ENCODE data around the gene HABP4. TPM values are rescaled to one million over a fixed set of nuclear protein-coding genes. Genes with fewer than 3 reads are reported as not detected.

The HABP4 gene
- total and polyA plus RNA-seq, 2 donors from 2014 or later, result 20.9 to 37.5 TPM

- no peak overlapping the region for H3K4me3 ChIP-seq (ENCODE audit: low read length in 3 of 3)
- DNase-seq (no peak), FAIRE-seq (no peak)
- peaks cover 0 to 6% (median 3%) of the 10 kb centered on the region in 3 donors for H3K36me3 ChIP-seq (ENCODE audit: control insufficient read depth in 2 of 3, insufficient read depth in 3 of 3, low read length in 3 of 3)
- no peak overlapping the region for H3K27ac ChIP-seq (ENCODE audit: low read depth in 2 of 2, low read length in 2 of 2)
- intact Hi-C loops (cut with DNase I), result no loop called here
- no peak for TF ChIP-seq CTCF (IDR thresholded peaks at IDR 0.05; ENCODE audit: borderline replicate concordance, extremely low read depth, insufficient read depth)
- H3K9me3 ChIP-seq (ENCODE audit: control insufficient read depth in 2 of 3, insufficient read depth in 1 of 3, low read length in 3 of 3), result no peaks in the 10 kb centered on the region
- no peak overlapping the region for H3K9ac ChIP-seq (ENCODE audit: low read length in 3 of 3)
- no peaks in the 10 kb centered on the region for H3K27me3 ChIP-seq (ENCODE audit: control insufficient read depth, insufficient read depth, low read length)
- no peaks in the 10 kb centered on the region for H3K4me1 ChIP-seq (ENCODE audit: control insufficient read depth in 2 of 3, insufficient read depth in 2 of 3, low read depth in 1 of 3, low read length in 3 of 3)
Observed at GRCh38 chr9:96519095-96519494, 69.1 kb downstream of the HABP4 start.

DNA sequence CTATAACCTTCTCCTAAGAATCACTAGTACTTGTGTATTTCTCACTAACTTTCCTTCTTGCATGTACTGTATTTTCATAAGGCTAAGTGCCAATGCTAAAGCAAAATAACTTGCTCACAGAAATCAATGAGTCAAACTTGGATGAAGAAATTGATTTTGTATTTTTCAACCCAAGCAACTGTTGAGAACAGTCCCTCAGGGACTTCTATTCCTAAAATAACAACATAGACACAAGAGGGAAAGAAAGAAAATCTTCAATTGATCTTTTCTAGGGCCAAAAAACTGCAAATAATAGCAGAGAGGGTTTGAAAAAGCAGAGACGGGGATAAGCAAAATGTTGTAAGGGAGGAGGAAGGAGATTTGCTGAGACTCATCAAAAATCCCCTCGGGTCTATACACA lies 69.8 kb downstream of the HABP4 start:
- no peaks in the 10 kb centered on the region for H3K27me3 ChIP-seq (ENCODE audit: control insufficient read depth, insufficient read depth, low read length)
- no peaks in the 10 kb centered on the region for H3K4me1 ChIP-seq (ENCODE audit: control insufficient read depth in 2 of 3, insufficient read depth in 2 of 3, low read depth in 1 of 3, low read length in 3 of 3)
- DNase-seq, result no peak
- intact Hi-C loops (cut with DNase I), result no loop called here
- no peak for FAIRE-seq
- TF ChIP-seq CTCF (IDR thresholded peaks at IDR 0.05; ENCODE audit: borderline replicate concordance, extremely low read depth, insufficient read depth), result no peak
- H3K27ac ChIP-seq (ENCODE audit: low read depth in 2 of 2, low read length in 2 of 2), result no peak overlapping the region
- H3K4me3 ChIP-seq (ENCODE audit: low read length in 3 of 3), result no peak overlapping the region
- H3K9me3 ChIP-seq (ENCODE audit: control insufficient read depth in 2 of 3, insufficient read depth in 1 of 3, low read length in 3 of 3), result no peaks in the 10 kb centered on the region
- peaks cover 0 to 6% (median 3%) of the 10 kb centered on the region in 3 donors for H3K36me3 ChIP-seq (ENCODE audit: control insufficient read depth in 2 of 3, insufficient read depth in 3 of 3, low read length in 3 of 3)
- H3K9ac ChIP-seq (ENCODE audit: low read length in 3 of 3), result no peak overlapping the region

DNA sequence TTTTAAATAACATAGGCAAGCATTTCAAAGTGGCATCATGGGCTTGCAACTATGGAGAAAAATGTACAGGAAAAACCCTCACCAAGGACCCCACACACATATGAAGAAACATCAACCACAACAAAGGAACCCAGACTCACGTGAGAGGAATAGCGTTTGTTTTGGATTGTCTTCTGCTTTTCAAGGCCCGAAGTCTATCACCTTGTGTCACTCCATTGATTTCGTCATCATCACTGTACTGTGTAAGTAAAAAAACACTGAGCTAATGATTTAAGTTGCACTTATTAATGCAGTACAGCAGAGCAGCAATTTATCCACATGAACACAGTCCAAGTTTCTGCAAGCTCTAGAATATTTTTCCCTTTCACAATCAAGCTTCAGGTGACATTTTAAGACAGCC lies 72.4 kb downstream of the HABP4 start:
- H3K9ac ChIP-seq (ENCODE audit: low read length in 3 of 3), result no peak overlapping the region
- no peak for DNase-seq
- no peak overlapping the region for H3K27ac ChIP-seq (ENCODE audit: low read depth in 2 of 2, low read length in 2 of 2)
- no peak for TF ChIP-seq CTCF (IDR thresholded peaks at IDR 0.05; ENCODE audit: borderline replicate concordance, extremely low read depth, insufficient read depth)
- no peaks in the 10 kb centered on the region for H3K27me3 ChIP-seq (ENCODE audit: control insufficient read depth, insufficient read depth, low read length)
- H3K36me3 ChIP-seq (ENCODE audit: control insufficient read depth in 2 of 3, insufficient read depth in 3 of 3, low read length in 3 of 3), result peaks cover 0 to 6% (median 3%) of the 10 kb centered on the region in 3 donors
- FAIRE-seq, result no peak
- H3K4me1 ChIP-seq (ENCODE audit: control insufficient read depth in 2 of 3, insufficient read depth in 2 of 3, low read depth in 1 of 3, low read length in 3 of 3), result no peaks in the 10 kb centered on the region
- H3K4me3 ChIP-seq (ENCODE audit: low read length in 3 of 3), result no peak overlapping the region
- H3K9me3 ChIP-seq (ENCODE audit: control insufficient read depth in 2 of 3, insufficient read depth in 1 of 3, low read length in 3 of 3), result no peaks in the 10 kb centered on the region
- intact Hi-C loops (cut with DNase I), result no loop called here

GRCh38 chr9:96523374-96523773 lies 73.4 kb downstream of the HABP4 start:
- Histone ChIP-seq H3K4me3 (ENCODE audit: low read length in 3 of 3) (no peak overlapping the region), H3K9me3 (ENCODE audit: control insufficient read depth in 2 of 3, insufficient read depth in 1 of 3, low read length in 3 of 3) (no peaks in the 10 kb centered on the region), H3K9ac (ENCODE audit: low read length in 3 of 3) (no peak overlapping the region), H3K27me3 (ENCODE audit: control insufficient read depth, insufficient read depth, low read length) (no peaks in the 10 kb centered on the region), H3K36me3 (ENCODE audit: control insufficient read depth in 2 of 3, insufficient read depth in 3 of 3, low read length in 3 of 3) (peaks cover 0 to 6% (median 3%) of the 10 kb centered on the region in 3 donors), H3K27ac (ENCODE audit: low read depth in 2 of 2, low read length in 2 of 2) (peak overlapping the region in 1 of 2 donors; percentile 37), H3K4me1 (ENCODE audit: control insufficient read depth in 2 of 3, insufficient read depth in 2 of 3, low read depth in 1 of 3, low read length in 3 of 3) (no peaks in the 10 kb centered on the region)
- FAIRE-seq (no peak), DNase-seq (no peak)
- no peak for TF ChIP-seq CTCF (IDR thresholded peaks at IDR 0.05; ENCODE audit: borderline replicate concordance, extremely low read depth, insufficient read depth)
- intact Hi-C loops (cut with DNase I), result no loop called here

Measured in kidney (tissue), 14 donors.